ACHN (cell line): ENCODE data around the gene CXCL14.

Experiments used
- DNase-seq: peaks from one replicate; pipeline ENCODE4 v3.0.0-alpha.2; 2015
- in situ Hi-C: cut with HindIII; loops from 2 replicates; pipeline ENCODE4 v1.10.0; 2017; ENCODE audit warnings: low sequenced_read_pairs, low pct_ligation_motif_present, low pct_unique_long_range_greater_than_20kb

Gene CXCL14

GRCh38 chr5:135578685-135579341 lies at the start of gene CXCL14:
Gene CXCL14, minus strand, starts transcription at chr5:135578991. Its CDS starts 213 bp downstream, at chr5:135578778.
- in situ Hi-C loops, result no loop called here

GRCh38 chr5:135626636-135627035 lies 47.8 kb upstream of the CXCL14 start:
- DNase-seq, result no peak
- in situ Hi-C loops, result no loop called here

More at GRCh38 chr5:135578685-135579341, at the start of gene CXCL14:
- peak; percentile 53 for DNase-seq

GRCh38 chr5:135625961-135626360 lies 47.2 kb upstream of the CXCL14 start:
- no peak for DNase-seq
- in situ Hi-C loops, result no loop called here

GRCh38 chr5:135625486-135625885 lies 46.7 kb upstream of the CXCL14 start:
- in situ Hi-C loops, result no loop called here
- DNase-seq, result no peak

GRCh38 chr5:135625061-135625460 lies 46.3 kb upstream of the CXCL14 start:
- in situ Hi-C loops, result no loop called here
- no peak for DNase-seq

- no peak for DNase-seq
- in situ Hi-C loops, result no loop called here
Measured at GRCh38 chr5:135623186-135623715, 44.5 kb upstream of the CXCL14 start.

GRCh38 chr5:135615581-135616260 lies 36.9 kb upstream of the CXCL14 start:
- no peak for DNase-seq
- in situ Hi-C loops, result no loop called here

- in situ Hi-C loops, result no loop called here
- no peak for DNase-seq
Measured at GRCh38 chr5:135615171-135615570, 36.4 kb upstream of the CXCL14 start.

- DNase-seq, result no peak
- in situ Hi-C loops, result no loop called here
Measured at GRCh38 chr5:135609981-135610380, 31.2 kb upstream of the CXCL14 start.

- no peak for DNase-seq
- in situ Hi-C loops, result no loop called here
Measured at GRCh38 chr5:135608761-135609443, 30.1 kb upstream of the CXCL14 start.

- in situ Hi-C loops, result no loop called here
- no peak for DNase-seq
Measured at GRCh38 chr5:135608361-135608760, 29.6 kb upstream of the CXCL14 start.

- in situ Hi-C loops, result no loop called here
Measured at GRCh38 chr5:135606431-135606830, 27.6 kb upstream of the CXCL14 start.

GRCh38 chr5:135605221-135605620 lies 26.4 kb upstream of the CXCL14 start:
- in situ Hi-C loops, result no loop called here
- DNase-seq, result no peak

More at GRCh38 chr5:135606431-135606830, 27.6 kb upstream of the CXCL14 start:
- DNase-seq, result no peak

- in situ Hi-C loops, result no loop called here
- no peak for DNase-seq
Measured at GRCh38 chr5:135604056-135604455, 25.3 kb upstream of the CXCL14 start.

GRCh38 chr5:135602882-135603721 lies 24.3 kb upstream of the CXCL14 start:
- no peak for DNase-seq
- in situ Hi-C loops, result no loop called here

GRCh38 chr5:135601466-135601865 lies 22.7 kb upstream of the CXCL14 start:
- DNase-seq, result no peak
- in situ Hi-C loops, result no loop called here

GRCh38 chr5:135600971-135601381 lies 22.2 kb upstream of the CXCL14 start:
- DNase-seq, result no peak
- in situ Hi-C loops, result no loop called here

GRCh38 chr5:135600152-135600570 lies 21.4 kb upstream of the CXCL14 start:
- in situ Hi-C loops, result no loop called here
- DNase-seq, result no peak
